ENCODE results near the gene PGAM2.

PGAM2 gene

GRCh38 chr7:44065431-44066110, at the start of gene PGAM2:
PGAM2 (minus strand) TSS chr7:44065567; CDS start chr7:44065529, 38 bp downstream.
- DNase-seq: peak; percentile 44

GRCh38 chr7:44114586-44115310, 49.4 kb upstream of the PGAM2 start:
- no peak for DNase-seq

DNA sequence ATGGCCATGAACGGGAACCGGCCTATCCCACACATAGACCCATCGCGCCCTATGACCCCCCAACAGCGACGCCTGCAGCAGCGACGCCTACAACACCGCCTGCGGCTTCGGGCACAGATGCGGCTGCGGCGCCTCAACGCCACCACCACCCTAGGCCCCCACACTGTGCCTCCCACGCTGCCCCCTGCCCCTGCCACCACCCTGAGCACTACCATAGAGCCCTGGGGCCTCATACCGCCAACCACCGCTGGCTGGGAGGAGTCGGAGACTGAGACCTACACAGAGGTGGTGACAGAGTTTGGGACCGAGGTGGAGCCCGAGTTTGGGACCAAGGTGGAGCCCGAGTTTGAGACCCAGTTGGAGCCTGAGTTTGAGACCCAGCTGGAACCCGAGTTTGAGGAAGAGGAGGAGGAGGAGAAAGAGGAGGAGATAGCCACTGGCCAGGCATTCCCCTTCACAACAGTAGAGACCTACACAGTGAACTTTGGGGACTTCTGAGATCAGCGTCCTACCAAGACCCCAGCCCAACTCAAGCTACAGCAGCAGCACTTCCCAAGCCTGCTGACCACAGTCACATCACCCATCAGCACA, 48.5 kb upstream of the PGAM2 start:
- no peak for DNase-seq

DNA sequence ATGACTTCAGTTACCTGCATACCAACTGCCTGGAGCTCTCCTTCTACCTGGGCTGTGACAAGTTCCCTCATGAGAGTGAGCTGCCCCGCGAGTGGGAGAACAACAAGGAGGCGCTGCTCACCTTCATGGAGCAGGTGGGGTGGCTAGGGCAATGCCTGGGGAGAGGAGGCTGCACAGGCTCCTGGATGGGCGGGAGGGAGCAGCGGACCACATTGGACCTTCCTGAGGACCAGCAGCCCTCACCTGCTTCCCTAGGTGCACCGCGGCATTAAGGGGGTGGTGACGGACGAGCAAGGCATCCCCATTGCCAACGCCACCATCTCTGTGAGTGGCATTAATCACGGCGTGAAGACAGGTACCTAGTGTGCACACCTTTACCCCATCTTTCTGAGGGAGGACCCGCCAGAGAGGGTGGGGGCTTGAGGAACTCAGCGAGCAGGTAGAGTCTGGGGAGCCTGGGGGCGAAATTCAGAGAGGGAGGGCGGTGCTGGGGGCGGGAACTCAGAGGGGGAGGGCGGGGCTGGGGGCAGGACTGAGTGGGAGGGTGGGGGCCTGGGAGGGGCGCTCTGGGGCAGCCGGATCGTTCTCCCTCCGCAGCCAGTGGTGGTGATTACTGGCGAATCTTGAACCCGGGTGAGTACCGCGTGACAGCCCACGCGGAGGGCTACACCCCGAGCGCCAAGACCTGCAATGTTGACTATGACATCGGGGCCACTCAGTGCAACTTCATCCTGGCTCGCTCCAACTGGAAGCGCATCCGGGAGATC, 47.8 kb upstream of the PGAM2 start:
- DNase-seq: no peak

- DNase-seq: no peak
Observed at GRCh38 chr7:44112231-44112996, 47.0 kb upstream of the PGAM2 start.

- DNase-seq: no peak
Observed at GRCh38 chr7:44111761-44112160, 46.4 kb upstream of the PGAM2 start.

- DNase-seq: no peak
Observed at GRCh38 chr7:44110719-44111635, 45.6 kb upstream of the PGAM2 start.

DNA sequence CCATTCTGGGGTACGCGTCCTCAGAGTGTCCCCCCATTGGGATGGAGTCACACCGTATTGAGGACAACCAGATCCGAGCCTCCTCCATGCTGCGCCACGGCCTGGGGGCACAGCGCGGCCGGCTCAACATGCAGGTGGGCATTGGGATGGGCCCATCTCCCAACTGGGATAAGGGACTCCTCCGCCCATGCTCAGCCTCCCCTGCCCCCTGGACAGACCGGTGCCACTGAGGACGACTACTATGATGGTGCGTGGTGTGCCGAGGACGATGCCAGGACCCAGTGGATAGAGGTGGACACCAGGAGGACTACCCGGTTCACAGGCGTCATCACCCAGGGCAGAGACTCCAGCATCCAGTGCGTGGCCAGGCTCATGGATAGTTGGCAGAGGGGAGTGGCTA, 44.6 kb upstream of the PGAM2 start:
- DNase-seq: no peak

DNA sequence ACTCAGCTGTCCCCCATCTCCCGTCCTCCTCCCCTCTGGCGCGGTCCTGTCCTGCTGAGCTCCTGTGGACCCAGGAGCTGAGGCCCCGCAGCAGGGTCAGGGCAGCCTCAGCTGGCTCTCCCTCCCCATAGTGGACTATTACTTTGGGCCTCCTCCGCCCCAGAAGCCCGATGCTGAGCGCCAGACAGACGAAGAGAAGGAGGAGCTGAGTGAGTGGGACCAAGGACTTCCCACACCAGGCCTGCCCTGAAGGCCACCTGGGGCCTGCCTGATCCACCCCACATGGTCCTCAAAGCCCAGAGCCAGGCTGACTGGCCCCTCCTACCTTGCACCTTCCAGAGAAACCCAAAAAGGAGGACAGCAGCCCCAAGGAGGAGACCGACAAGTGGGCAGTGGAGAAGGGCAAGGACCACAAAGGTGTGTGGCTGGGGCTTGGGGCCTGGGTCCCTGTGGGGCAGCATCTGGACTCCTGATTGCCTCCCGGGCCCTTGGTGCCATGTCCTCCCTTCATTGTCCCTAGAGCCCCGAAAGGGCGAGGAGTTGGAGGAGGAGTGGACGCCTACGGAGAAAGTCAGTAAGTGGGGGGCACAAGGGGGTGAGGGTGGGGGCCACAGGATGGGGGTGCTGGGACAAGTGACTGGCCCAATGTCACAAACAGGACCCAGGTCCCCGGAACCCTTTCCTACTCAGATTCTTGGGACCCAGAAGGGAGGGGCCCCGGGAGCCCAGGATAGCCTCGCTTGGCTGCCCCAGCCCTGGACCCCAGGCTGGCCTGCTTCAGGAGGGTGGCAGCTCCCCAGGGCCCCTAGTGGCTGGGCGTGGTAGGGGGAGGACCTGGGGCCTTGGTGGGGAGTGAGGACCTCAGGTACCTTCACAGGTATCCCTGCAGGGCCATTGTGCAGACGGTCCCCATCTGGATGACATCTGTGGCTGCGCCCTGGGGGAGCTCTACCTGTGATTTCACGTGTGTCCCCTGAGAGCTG, 43.7 kb upstream of the PGAM2 start:
- DNase-seq: no peak

- DNase-seq: no peak
Observed at GRCh38 chr7:44107961-44108767, 42.8 kb upstream of the PGAM2 start.

GRCh38 chr7:44107116-44107960, 42.0 kb upstream of the PGAM2 start:
- no peak for DNase-seq

- DNase-seq: no peak
Observed at GRCh38 chr7:44106311-44107065, 41.1 kb upstream of the PGAM2 start.

DNA sequence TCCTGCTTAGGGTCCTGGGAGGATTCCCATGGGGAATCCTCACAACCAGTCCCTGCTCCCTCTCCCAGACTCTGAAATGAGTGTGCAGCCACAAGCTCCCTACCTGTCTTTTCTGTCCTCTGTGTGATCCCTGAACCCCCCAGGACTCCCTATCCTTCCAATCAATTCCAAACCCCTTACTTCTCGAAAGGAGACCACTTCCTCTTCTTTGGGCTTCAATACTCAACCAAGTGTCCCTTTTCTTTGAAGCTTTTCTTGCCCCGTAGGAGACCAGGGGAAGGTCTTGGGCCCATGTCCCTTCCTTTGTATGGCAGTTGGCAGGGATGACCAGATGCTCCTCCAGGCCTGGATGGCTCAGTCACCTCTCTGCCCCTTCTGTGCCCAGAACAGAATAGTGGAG, 40.5 kb upstream of the PGAM2 start:
- DNase-seq: no peak

DNA sequence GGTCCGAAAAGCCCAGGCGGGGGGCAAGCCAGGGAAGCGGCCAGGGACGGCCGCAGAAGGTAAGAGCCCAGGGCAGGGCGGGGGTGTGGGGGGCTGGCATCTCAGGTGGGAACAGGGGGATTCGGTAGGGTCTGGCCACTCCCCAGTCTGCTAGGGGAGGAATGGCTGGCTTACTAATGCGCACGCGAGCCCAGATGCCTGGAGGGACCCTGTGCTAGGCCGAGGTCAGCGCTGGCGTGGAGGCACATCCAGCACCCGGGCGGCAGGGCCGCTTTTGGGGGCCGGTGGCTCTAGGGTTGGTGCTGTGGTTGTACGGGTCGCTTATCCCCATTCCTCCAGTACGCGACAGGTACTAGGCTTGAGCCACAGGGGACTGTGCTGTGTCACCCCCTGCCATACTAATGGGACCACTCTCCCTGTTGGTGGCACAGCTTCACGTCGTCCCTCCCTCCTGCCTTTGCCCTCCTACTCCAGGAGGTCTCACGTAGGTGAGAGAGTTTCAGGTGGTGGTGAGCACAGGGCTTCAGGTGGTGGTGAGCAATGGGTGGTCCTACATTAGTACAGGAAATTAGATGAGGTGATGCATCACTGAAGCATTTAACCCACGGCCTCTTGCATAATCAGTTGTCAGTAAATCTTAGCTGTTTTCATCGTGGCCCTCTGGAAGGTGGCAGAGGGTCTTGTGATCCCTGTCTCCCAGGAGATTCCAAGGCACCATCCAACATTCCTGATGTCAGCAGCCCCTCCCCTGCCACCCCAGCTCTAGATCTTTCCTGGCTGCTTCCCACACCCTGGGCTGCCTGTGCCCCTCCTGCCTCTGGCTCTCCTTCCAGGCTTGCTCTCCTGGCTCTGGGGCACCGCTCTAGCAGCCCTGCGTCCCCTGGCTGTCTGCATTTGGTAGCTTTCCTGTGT, 39.7 kb upstream of the PGAM2 start:
- no peak for DNase-seq

- DNase-seq: no peak
Observed at GRCh38 chr7:44103923-44104859, 38.8 kb upstream of the PGAM2 start, which contains the start of gene AEBP1. AEBP1 (plus strand) TSS chr7:44104345; CDS start chr7:44104666, 321 bp downstream.
